Measurements from ENCODE around the gene SDHA. TPM values are rescaled to one million over a fixed set of nuclear protein-coding genes. Genes with fewer than 3 reads are reported as not detected.

The SDHA gene
- total and polyA plus RNA-seq, 9 of the 15 experiments (the other 6 are each of a cell fraction or from before 2014, with no cell fraction given), result 82.9 to 191 (median 130) TPM

DNA sequence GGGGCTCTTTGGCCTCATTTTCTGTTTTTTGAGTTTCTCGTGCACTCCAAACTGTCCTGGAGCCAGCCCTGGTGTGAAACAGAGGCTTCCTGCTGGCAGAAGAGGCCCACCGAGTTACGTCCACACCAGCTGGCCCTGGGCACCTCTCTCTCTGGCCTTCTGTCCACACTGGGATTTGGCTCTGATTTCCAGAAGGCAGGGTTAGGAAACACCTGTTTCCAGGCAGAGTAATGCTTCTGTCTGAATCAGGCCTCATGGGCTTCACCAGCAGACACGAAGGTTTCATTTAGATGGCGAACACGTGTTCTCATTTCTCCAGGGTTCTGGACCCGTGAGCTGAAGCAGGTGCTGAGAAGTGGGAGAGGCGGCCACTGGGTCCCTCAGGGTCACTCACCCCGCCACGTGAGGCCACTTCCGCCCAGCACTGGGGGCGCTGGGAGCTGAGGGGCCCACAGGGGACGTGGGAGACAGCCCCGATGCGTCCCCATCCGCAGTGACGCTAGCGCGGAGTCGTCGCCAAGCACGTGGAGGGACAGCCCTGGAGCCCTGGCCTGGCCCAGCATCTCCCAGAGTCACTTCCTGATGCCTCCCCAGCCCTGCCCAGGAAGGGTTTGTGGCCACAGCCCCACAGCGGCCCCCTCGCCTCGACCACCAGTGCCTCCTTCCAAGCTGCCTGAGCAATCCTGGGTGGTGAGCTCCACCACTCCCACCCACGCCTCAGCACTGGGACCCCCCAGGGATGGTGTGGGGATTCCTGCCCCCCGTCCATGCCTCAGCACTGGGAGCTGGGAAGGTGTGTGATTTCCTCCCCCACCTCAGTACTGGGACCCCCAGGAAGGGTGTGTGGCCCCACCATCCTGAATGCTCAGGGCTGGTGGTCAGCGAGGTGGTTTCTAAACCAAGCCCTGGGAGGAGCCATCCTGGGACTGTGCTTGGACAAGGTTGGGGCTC is 31.8 kb upstream of the SDHA start:
- H3K36me3 ChIP-seq (ENCODE audit: control insufficient read depth, insufficient read depth, low read length), result no peaks in the 10 kb centered on the region
- no peak overlapping the region for H3K4me3 ChIP-seq
- H3K27ac ChIP-seq (ENCODE audit: extremely low read depth, low read depth, low read length), result no peak overlapping the region
- WGBS (ENCODE audit: insufficient coverage, low coverage, missing lambda C conversion rate), result 8% methylated on average over 28 of the region's 28 CpGs
- in situ Hi-C loops (cut with MboI) (no loop called here), intact Hi-C loops (cut with micrococcal nuclease) (loop anchor here (5.0 kb wide), 1 partner anchor 251 kb away; no protein-coding TSS in a partner anchor)
- ChIA-PET CTCF (ENCODE audit: low intra/inter-chr PET ratio) (no interaction called here), POLR2A (interaction anchor here (1.3 kb wide), 1 partner anchor 12 kb away, joined by 3 read pairs; no protein-coding TSS in a partner anchor)
- H3K79me2 ChIP-seq (ENCODE audit: control insufficient read depth, insufficient read depth, low read length), result no peaks in the 10 kb centered on the region
- no peak overlapping the region for H3K4me2 ChIP-seq (ENCODE audit: insufficient read depth, low read length)
- DNase-seq (ENCODE audit: extremely low read depth in 1 of 4, low spot score in 3 of 4) (no peak), FAIRE-seq (no peak), ATAC-seq (no peak)
- peak overlapping the region in 1 of 2 experiments; percentile 19; a peak in 1 of 4 replicates for H3K9ac ChIP-seq (ENCODE audit: insufficient read depth in 1 of 2, low read depth in 2 of 2, low read length in 2 of 2)
- H3K9me3 ChIP-seq (replicated peaks; ENCODE audit: control insufficient read depth, insufficient read depth, low read depth, low read length), result no peaks in the 10 kb centered on the region
- peaks cover 36% of the 10 kb centered on the region for H4K20me1 ChIP-seq (replicated peaks; ENCODE audit: control insufficient read depth, insufficient read depth, low read length)
- no peaks in the 10 kb centered on the region for H3K9me1 ChIP-seq (ENCODE audit: control insufficient read depth, insufficient read depth, low read length)
- no peak overlapping the region for H2AFZ ChIP-seq (ENCODE audit: low read depth, low read length)
- H3K27me3 ChIP-seq (ENCODE audit: control insufficient read depth in 2 of 2, insufficient read depth in 2 of 2, low read length in 2 of 2), result peaks cover 48 to 88% of the 10 kb centered on the region in 2 experiments
- peaks cover 0 to 54% of the 10 kb centered on the region in 2 experiments; a peak in 2 of 5 replicates for H3K4me1 ChIP-seq (replicated peaks in 1 of 2; ENCODE audit: control insufficient read depth in 2 of 2, insufficient read depth in 2 of 2, low read length in 2 of 2)
- BruUV-seq (replicated peaks), result no TSS peak
- TF ChIP-seq, protein P1, sequence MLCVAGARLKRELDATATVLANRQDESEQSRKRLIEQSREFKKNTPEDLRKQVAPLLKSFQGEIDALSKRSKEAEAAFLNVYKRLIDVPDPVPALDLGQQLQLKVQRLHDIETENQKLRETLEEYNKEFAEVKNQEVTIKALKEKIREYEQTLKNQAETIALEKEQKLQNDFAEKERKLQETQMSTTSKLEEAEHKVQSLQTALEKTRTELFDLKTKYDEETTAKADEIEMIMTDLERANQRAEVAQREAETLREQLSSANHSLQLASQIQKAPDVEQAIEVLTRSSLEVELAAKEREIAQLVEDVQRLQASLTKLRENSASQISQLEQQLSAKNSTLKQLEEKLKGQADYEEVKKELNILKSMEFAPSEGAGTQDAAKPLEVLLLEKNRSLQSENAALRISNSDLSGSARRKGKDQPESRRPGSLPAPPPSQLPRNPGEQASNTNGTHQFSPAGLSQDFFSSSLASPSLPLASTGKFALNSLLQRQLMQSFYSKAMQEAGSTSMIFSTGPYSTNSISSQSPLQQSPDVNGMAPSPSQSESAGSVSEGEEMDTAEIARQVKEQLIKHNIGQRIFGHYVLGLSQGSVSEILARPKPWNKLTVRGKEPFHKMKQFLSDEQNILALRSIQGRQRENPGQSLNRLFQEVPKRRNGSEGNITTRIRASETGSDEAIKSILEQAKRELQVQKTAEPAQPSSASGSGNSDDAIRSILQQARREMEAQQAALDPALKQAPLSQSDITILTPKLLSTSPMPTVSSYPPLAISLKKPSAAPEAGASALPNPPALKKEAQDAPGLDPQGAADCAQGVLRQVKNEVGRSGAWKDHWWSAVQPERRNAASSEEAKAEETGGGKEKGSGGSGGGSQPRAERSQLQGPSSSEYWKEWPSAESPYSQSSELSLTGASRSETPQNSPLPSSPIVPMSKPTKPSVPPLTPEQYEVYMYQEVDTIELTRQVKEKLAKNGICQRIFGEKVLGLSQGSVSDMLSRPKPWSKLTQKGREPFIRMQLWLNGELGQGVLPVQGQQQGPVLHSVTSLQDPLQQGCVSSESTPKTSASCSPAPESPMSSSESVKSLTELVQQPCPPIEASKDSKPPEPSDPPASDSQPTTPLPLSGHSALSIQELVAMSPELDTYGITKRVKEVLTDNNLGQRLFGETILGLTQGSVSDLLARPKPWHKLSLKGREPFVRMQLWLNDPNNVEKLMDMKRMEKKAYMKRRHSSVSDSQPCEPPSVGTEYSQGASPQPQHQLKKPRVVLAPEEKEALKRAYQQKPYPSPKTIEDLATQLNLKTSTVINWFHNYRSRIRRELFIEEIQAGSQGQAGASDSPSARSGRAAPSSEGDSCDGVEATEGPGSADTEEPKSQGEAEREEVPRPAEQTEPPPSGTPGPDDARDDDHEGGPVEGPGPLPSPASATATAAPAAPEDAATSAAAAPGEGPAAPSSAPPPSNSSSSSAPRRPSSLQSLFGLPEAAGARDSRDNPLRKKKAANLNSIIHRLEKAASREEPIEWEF (CRISPR knock-in tag; IDR thresholded peaks at IDR 0.05), result no peak
- TF ChIP-seq ZNF217 (CRISPR knock-in tag; IDR thresholded peaks at IDR 0.05), result no peak
- no peak for TF ChIP-seq CHD2 (IDR thresholded peaks at IDR 0.05; ENCODE audit: low read depth, low read length)
- no peak for TF ChIP-seq NFATC3 (IDR thresholded peaks at IDR 0.05)
- TF ChIP-seq, protein P2, sequence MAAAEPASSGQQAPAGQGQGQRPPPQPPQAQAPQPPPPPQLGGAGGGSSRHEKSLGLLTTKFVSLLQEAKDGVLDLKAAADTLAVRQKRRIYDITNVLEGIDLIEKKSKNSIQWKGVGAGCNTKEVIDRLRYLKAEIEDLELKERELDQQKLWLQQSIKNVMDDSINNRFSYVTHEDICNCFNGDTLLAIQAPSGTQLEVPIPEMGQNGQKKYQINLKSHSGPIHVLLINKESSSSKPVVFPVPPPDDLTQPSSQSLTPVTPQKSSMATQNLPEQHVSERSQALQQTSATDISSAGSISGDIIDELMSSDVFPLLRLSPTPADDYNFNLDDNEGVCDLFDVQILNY (CRISPR knock-in tag; IDR thresholded peaks at IDR 0.05), result no peak
- TF ChIP-seq, protein P3, sequence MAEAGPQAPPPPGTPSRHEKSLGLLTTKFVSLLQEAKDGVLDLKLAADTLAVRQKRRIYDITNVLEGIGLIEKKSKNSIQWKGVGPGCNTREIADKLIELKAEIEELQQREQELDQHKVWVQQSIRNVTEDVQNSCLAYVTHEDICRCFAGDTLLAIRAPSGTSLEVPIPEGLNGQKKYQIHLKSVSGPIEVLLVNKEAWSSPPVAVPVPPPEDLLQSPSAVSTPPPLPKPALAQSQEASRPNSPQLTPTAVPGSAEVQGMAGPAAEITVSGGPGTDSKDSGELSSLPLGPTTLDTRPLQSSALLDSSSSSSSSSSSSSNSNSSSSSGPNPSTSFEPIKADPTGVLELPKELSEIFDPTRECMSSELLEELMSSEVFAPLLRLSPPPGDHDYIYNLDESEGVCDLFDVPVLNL (CRISPR knock-in tag; IDR thresholded peaks at IDR 0.05; ENCODE audit: low read depth), result no peak
- TF ChIP-seq ZNF23 (CRISPR knock-in tag; IDR thresholded peaks at IDR 0.05), result no peak
- TF ChIP-seq KLF13 (tag; IDR thresholded peaks at IDR 0.05; ENCODE audit: borderline replicate concordance, low read depth), result no peak
- TF ChIP-seq HEY1 (CRISPR knock-in tag; IDR thresholded peaks at IDR 0.05; ENCODE audit: borderline replicate concordance), result no peak
- no peak for TF ChIP-seq SNIP1 (IDR thresholded peaks at IDR 0.05; ENCODE audit: low read depth)
- TF ChIP-seq L3MBTL2 (IDR thresholded peaks at IDR 0.05), result 0 out of 2 replicates have a peak, but pooled peaks have one; percentile 40
- TF ChIP-seq, protein P4, sequence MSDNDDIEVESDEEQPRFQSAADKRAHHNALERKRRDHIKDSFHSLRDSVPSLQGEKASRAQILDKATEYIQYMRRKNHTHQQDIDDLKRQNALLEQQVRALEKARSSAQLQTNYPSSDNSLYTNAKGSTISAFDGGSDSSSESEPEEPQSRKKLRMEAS (CRISPR knock-in tag; IDR thresholded peaks at IDR 0.05), result peak; percentile 37
- no peak for TF ChIP-seq STAT5A (IDR thresholded peaks at IDR 0.05; ENCODE audit: borderline replicate concordance, low read length)
- TF ChIP-seq EGR1 (conservative IDR thresholded peaks at IDR 0.05), result 0 out of 2 replicates have a peak, but pooled peaks have one; percentile 12

Measured in K562 (cell line).